HepG2 (cell line): Measurements from ENCODE around the gene RAP1A. TPM values are rescaled to one million over a fixed set of nuclear protein-coding genes. Genes with fewer than 3 reads are reported as not detected.

ENCODE experiments used
- ATM ChIP-seq: fragments of 450-650 bp; IDR thresholded peaks from 2 replicates; pipeline ENCODE4 v1.7.1; 2017; ENCODE audit warnings: mild to moderate bottlenecking, borderline replicate concordance
- EEA1 ChIP-seq: sonication (generic); formaldehyde crosslinking; IDR thresholded peaks from 2 replicates; pipeline ENCODE4 v1.5.1; 2020; ENCODE audit warnings: mild to moderate bottlenecking, missing genetic modification reagents, borderline replicate concordance
- HES4 ChIP-seq: sonication (generic); formaldehyde crosslinking; IDR thresholded peaks from 2 replicates; pipeline ENCODE4 v1.9.0; 2021; ENCODE audit warnings: mild to moderate bottlenecking, missing genetic modification reagents, borderline replicate concordance
- HOXA7 ChIP-seq: sonication (generic); formaldehyde crosslinking; IDR thresholded peaks from 2 replicates; pipeline ENCODE4 v1.8.1; 2022; ENCODE audit warnings: mild to moderate bottlenecking, missing genetic modification reagents, moderate library complexity
- MXD3 ChIP-seq: IDR thresholded peaks from 2 replicates; pipeline ENCODE4 v1.6.1; 2016; ENCODE audit warnings: mild to moderate bottlenecking, missing biosample characterization, missing genetic modification reagents
- MZF1 ChIP-seq: sonication (generic); formaldehyde crosslinking; IDR thresholded peaks from 2 replicates; pipeline ENCODE4 v1.8.1; 2023; ENCODE audit warnings: mild to moderate bottlenecking, missing genetic modification reagents, borderline replicate concordance
- NFAT5 ChIP-seq: sonication (generic); formaldehyde crosslinking; IDR thresholded peaks from 2 replicates; pipeline ENCODE4 v1.4.0; 2020; ENCODE audit warnings: missing genetic modification reagents
- POLR2A ChIP-seq, 2 experiments: IDR thresholded peaks; 2 replicates each; pipeline ENCODE4 v1.6.1; 2011; ENCODE audit warnings: low read depth in 2 of 2, low read length in 2 of 2, mild to moderate bottlenecking in 1 of 2, moderate library complexity in 1 of 2; ENCODE audit not compliant: insufficient read depth in 1 of 2
- SOX6 ChIP-seq, 2 experiments: fragments of 450-650 bp in 1 of 2; sonication (generic) in 1 of 2; formaldehyde crosslinking in 1 of 2; IDR thresholded peaks; 2 replicates each; pipeline versions ENCODE4 v1.4.0 to v1.6.1; 2017 to 2020; ENCODE audit warnings: antibody characterized with exemption in 1 of 2, mild to moderate bottlenecking in 1 of 2, missing genetic modification reagents in 1 of 2
- TFAP4 ChIP-seq: sonication (generic); IDR thresholded peaks from 2 replicates; pipeline ENCODE4 v1.6.1; 2016; ENCODE audit warnings: low read depth, borderline replicate concordance
- ZFP36L2 ChIP-seq: sonication (generic); formaldehyde crosslinking; IDR thresholded peaks from 2 replicates; pipeline ENCODE4 v1.4.0; 2020; ENCODE audit warnings: missing genetic modification reagents
- ZKSCAN1 ChIP-seq: fragments of 150-350 bp; IDR thresholded peaks from 2 replicates; pipeline ENCODE4 v1.6.1; 2014; ENCODE audit warnings: low read length
- ZMAT3 ChIP-seq: sonication (generic); formaldehyde crosslinking; conservative IDR thresholded peaks from 2 replicates; pipeline ENCODE4 v1.7.0; 2021; ENCODE audit warnings: missing genetic modification reagents
- ZNF142 ChIP-seq: sonication (generic); formaldehyde crosslinking; IDR thresholded peaks from 2 replicates; pipeline ENCODE4 v1.4.0; 2020; ENCODE audit warnings: missing genetic modification reagents
- ZNF207 ChIP-seq: fragments of 450-650 bp; IDR thresholded peaks from 2 replicates; pipeline ENCODE4 v1.6.1; 2016; ENCODE audit warnings: antibody characterized with exemption, borderline replicate concordance
- ZNF570 ChIP-seq: sonication (generic); formaldehyde crosslinking; IDR thresholded peaks from 2 replicates; pipeline ENCODE4 v1.4.0; 2020; ENCODE audit warnings: mild to moderate bottlenecking, missing genetic modification reagents, borderline replicate concordance
- ZNF839 ChIP-seq: sonication (generic); formaldehyde crosslinking; IDR thresholded peaks from 2 replicates; pipeline ENCODE4 v1.4.0; 2020; ENCODE audit warnings: missing genetic modification reagents, mild to moderate bottlenecking, borderline replicate concordance
- polyA plus RNA-seq, 8 experiments: library from polyadenylated mRNA; depleted of rRNA in 3 of 8; stranded (reverse) in 7 of 8; unstranded in 1 of 8; fragments of >200 nt; fragmentation: Illumina TruSeq in 4 of 8; extraction: Trizol in 4 of 8; gene quantifications; 2 replicates each; pipeline versions ENCODE4 v1.2.1 to v1.2.3, GENCODE V29; 2011 to 2016; ENCODE audit warnings: low read depth in 4 of 8, missing spikeins in 1 of 8, mixed read lengths in 1 of 8; ENCODE audit not compliant: insufficient read depth in 1 of 8
- total RNA-seq, 5 experiments: library from RNA; depleted of rRNA; stranded (reverse); fragments of >200 nt; fragmentation: Illumina TruSeq; extraction: Trizol; gene quantifications; 2 replicates each; pipeline ENCODE4 v1.2.3, GENCODE V29; 2016; ENCODE audit warnings: low read depth in 1 of 5

RAP1A gene
- total and polyA plus RNA-seq, 2 of the 13 experiments (the other 11 are each of a cell fraction or from before 2014, with no cell fraction given): 19.0 to 20.7 TPM

- TF ChIP-seq ZNF142 (CRISPR knock-in tag) (peak; percentile 87), ZNF839 (CRISPR knock-in tag) (no peak), HOXA7 (CRISPR knock-in tag) (no peak), TFAP4 (peak; percentile 31; the same call in 1 of the 2 replicates), ZNF207 (no peak), NFAT5 (peak; percentile 90), ZFP36L2 (no peak), SOX6 (IDR thresholded peaks at IDR 0.05) (no peak), SOX6 (CRISPR knock-in tag; IDR thresholded peaks at IDR 0.05) (peak; percentile 47; the same call in 1 of the 2 replicates), POLR2A (IDR thresholded peaks at IDR 0.05; ENCODE audit: insufficient read depth in 1 of 2, low read depth in 2 of 2, low read length in 2 of 2) (peak; percentile 61 to 75; a peak in 3 of 4 replicates), ZNF570 (CRISPR knock-in tag) (no peak), ZMAT3 (peak; percentile 67), MXD3 (peak; percentile 87; the same call in 1 of the 2 replicates), MZF1 (peak; percentile 90; the same call in 1 of the 2 replicates), ZKSCAN1 (no peak), HES4 (CRISPR knock-in tag) (peak; percentile 38; the same call in 1 of the 2 replicates), EEA1 (CRISPR knock-in tag) (no peak), ATM (no peak)
Measured at GRCh38 chr1:111739194-111739924, 119.8 kb downstream of the RAP1A start, which contains the start of gene INKA2 (continued).
